Measurements from ENCODE around the gene LRRC4C. TPM values are rescaled to one million over a fixed set of nuclear protein-coding genes. Genes with fewer than 3 reads are reported as not detected.

The LRRC4C gene
- total RNA-seq, 1 experiment from 2014 or later: 0.72 TPM

GRCh38 chr11:40161854-40162410 lies 1297.5 kb downstream of the LRRC4C start (continued):
- no peak for TF ChIP-seq ZNF263 (CRISPR knock-in tag; IDR thresholded peaks at IDR 0.05; ENCODE audit: low read depth)

DNA sequence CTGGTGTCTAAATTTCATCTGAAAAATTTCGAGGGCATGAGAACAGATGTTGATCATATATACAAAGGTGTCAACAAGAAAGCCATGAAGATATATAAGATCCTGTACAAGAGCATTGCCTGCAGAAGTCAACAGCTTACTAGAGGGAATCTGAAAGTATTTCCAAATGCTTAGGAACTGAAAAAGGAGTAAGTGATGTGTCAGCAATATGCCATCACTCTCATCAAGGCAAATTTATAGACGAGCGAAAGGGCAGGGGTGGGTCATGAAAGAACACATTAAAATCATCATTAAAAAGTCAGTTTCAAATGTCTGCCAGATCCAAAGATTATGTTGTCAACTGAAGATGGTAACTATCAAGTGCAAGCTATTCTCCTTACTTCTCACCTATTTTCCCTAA lies 1299.0 kb downstream of the LRRC4C start:
- Mint-ChIP-seq H3K9me3 (peaks cover 65% of the 10 kb centered on the region), H3K4me3 (no peak overlapping the region), H3K27me3 (ENCODE audit: low read depth) (peaks cover 23% of the 10 kb centered on the region), H3K4me1 (no peaks in the 10 kb centered on the region), H3K27ac (no peak overlapping the region), H3K36me3 (peaks cover 31% of the 10 kb centered on the region)
- DNase-seq (ENCODE audit: low spot score) (no peak), ATAC-seq (no peak)
- no peak for TF ChIP-seq EMX1 (CRISPR knock-in tag; IDR thresholded peaks at IDR 0.05)
- TF ChIP-seq TCF7 (CRISPR knock-in tag; IDR thresholded peaks at IDR 0.05; ENCODE audit: low read depth): no peak
- no peak for TF ChIP-seq NR2C2 (CRISPR knock-in tag; IDR thresholded peaks at IDR 0.05)
- TF ChIP-seq CBFB (CRISPR knock-in tag; IDR thresholded peaks at IDR 0.05; ENCODE audit: low read depth): no peak
- no peak for TF ChIP-seq FOXP1 (CRISPR knock-in tag; IDR thresholded peaks at IDR 0.05; ENCODE audit: borderline replicate concordance)
- TF ChIP-seq ATF1 (CRISPR knock-in tag; IDR thresholded peaks at IDR 0.05): no peak
- TF ChIP-seq NR3C1 (CRISPR knock-in tag; conservative IDR thresholded peaks at IDR 0.05; ENCODE audit: low read depth): no peak
- TF ChIP-seq ELF4 (CRISPR knock-in tag; IDR thresholded peaks at IDR 0.05; ENCODE audit: low read depth): no peak
- no peak for TF ChIP-seq GRHL2 (CRISPR knock-in tag; IDR thresholded peaks at IDR 0.05; ENCODE audit: insufficient replicate concordance, severe bottlenecking)
- TF ChIP-seq HMGA2 (CRISPR knock-in tag; IDR thresholded peaks at IDR 0.05): no peak
- no peak for TF ChIP-seq RORB (CRISPR knock-in tag; IDR thresholded peaks at IDR 0.05)
- no peak for TF ChIP-seq NFATC4 (CRISPR knock-in tag; IDR thresholded peaks at IDR 0.05)
- no peak for TF ChIP-seq GTF2I (CRISPR knock-in tag; conservative IDR thresholded peaks at IDR 0.05)
- no peak for TF ChIP-seq HMGXB4 (CRISPR knock-in tag; IDR thresholded peaks at IDR 0.05)
- no peak for TF ChIP-seq E2F5 (CRISPR knock-in tag; IDR thresholded peaks at IDR 0.05)
- no peak for TF ChIP-seq ZBTB21 (CRISPR knock-in tag; IDR thresholded peaks at IDR 0.05; ENCODE audit: borderline replicate concordance)
- no peak for TF ChIP-seq MAX (CRISPR knock-in tag; IDR thresholded peaks at IDR 0.05)
- no peak for TF ChIP-seq ZNF396 (CRISPR knock-in tag; IDR thresholded peaks at IDR 0.05; ENCODE audit: borderline replicate concordance)
- no peak for TF ChIP-seq ZNF416 (CRISPR knock-in tag; IDR thresholded peaks at IDR 0.05)
- ChIA-PET CTCF (no interaction called here), POLR2A (no interaction called here)

DNA sequence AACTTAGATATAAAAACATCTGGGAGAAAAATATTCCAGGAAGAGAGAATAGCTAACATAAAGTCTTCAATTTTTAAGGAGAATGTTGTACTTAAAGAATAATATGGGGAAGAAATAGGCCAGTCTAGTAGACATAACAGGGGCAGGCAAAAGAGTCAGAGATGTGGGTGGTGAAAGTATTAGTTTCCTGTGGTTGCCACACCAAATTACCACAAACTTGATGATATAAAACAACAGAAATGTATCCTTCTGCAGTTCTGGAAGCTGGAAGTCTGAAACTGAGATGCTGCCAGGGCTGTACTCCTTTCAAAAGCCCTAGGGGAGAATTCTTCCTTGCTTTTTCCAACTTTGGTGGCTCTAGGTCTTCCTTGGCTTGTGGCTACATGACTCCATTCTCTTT lies 1309.7 kb downstream of the LRRC4C start:
- DNase-seq (ENCODE audit: low spot score) (no peak), ATAC-seq (no peak)
- Mint-ChIP-seq H3K4me1 (0 out of 2 replicates have a peak, but pooled peaks cover 4% of the 10 kb centered on the region), H3K36me3 (peaks cover 15% of the 10 kb centered on the region), H3K9me3 (peaks cover 60% of the 10 kb centered on the region), H3K27ac (no peak overlapping the region), H3K4me3 (no peak overlapping the region), H3K27me3 (ENCODE audit: low read depth) (peaks cover 3% of the 10 kb centered on the region; the same call in 1 of the 2 replicates)
- POLR2A ChIA-PET: no interaction called here
- CTCF ChIA-PET: no interaction called here
- TF ChIP-seq ZNF416 (CRISPR knock-in tag; IDR thresholded peaks at IDR 0.05): no peak
- TF ChIP-seq TP53 (CRISPR knock-in tag; IDR thresholded peaks at IDR 0.05): no peak
- no peak for TF ChIP-seq ZNF423 (CRISPR knock-in tag; IDR thresholded peaks at IDR 0.05)
- TF ChIP-seq, protein P1, sequence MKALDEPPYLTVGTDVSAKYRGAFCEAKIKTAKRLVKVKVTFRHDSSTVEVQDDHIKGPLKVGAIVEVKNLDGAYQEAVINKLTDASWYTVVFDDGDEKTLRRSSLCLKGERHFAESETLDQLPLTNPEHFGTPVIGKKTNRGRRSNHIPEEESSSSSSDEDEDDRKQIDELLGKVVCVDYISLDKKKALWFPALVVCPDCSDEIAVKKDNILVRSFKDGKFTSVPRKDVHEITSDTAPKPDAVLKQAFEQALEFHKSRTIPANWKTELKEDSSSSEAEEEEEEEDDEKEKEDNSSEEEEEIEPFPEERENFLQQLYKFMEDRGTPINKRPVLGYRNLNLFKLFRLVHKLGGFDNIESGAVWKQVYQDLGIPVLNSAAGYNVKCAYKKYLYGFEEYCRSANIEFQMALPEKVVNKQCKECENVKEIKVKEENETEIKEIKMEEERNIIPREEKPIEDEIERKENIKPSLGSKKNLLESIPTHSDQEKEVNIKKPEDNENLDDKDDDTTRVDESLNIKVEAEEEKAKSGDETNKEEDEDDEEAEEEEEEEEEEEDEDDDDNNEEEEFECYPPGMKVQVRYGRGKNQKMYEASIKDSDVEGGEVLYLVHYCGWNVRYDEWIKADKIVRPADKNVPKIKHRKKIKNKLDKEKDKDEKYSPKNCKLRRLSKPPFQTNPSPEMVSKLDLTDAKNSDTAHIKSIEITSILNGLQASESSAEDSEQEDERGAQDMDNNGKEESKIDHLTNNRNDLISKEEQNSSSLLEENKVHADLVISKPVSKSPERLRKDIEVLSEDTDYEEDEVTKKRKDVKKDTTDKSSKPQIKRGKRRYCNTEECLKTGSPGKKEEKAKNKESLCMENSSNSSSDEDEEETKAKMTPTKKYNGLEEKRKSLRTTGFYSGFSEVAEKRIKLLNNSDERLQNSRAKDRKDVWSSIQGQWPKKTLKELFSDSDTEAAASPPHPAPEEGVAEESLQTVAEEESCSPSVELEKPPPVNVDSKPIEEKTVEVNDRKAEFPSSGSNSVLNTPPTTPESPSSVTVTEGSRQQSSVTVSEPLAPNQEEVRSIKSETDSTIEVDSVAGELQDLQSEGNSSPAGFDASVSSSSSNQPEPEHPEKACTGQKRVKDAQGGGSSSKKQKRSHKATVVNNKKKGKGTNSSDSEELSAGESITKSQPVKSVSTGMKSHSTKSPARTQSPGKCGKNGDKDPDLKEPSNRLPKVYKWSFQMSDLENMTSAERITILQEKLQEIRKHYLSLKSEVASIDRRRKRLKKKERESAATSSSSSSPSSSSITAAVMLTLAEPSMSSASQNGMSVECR (CRISPR knock-in tag; IDR thresholded peaks at IDR 0.05; ENCODE audit: borderline replicate concordance): no peak
- TF ChIP-seq SOX15 (CRISPR knock-in tag; IDR thresholded peaks at IDR 0.05): no peak
- TF ChIP-seq ZNF671 (CRISPR knock-in tag; IDR thresholded peaks at IDR 0.05): no peak
- no peak for TF ChIP-seq NFYB (CRISPR knock-in tag; conservative IDR thresholded peaks at IDR 0.05; ENCODE audit: low read depth)
- TF ChIP-seq CREM (CRISPR knock-in tag; IDR thresholded peaks at IDR 0.05): no peak
- no peak for TF ChIP-seq NR2C2 (CRISPR knock-in tag; IDR thresholded peaks at IDR 0.05)
- TF ChIP-seq ELF4 (CRISPR knock-in tag; IDR thresholded peaks at IDR 0.05; ENCODE audit: low read depth): no peak
- TF ChIP-seq CBFB (CRISPR knock-in tag; IDR thresholded peaks at IDR 0.05; ENCODE audit: low read depth): no peak
- no peak for TF ChIP-seq JUN (CRISPR knock-in tag; IDR thresholded peaks at IDR 0.05)
- no peak for TF ChIP-seq FOXK1 (CRISPR knock-in tag; IDR thresholded peaks at IDR 0.05)
